ENCODE measurements around the gene N4BP3.
A peak's percentile ranks its signal among the peaks of the same experiment; 100 is the strongest.
"Not testable (repeated sequence)": the region's sequence is repeated elsewhere in the genome, so short reads cannot be mapped to it uniquely, and the experiment has no call there.

Gene N4BP3

GRCh38 chr5:178129296-178129695 lies 16.0 kb downstream of the N4BP3 start:
- Histone ChIP-seq H3K4me3 (ENCODE audit: low read length) (no peak overlapping the region), H2AFZ (ENCODE audit: low read length) (no peak overlapping the region), H3F3A (ENCODE audit: insufficient read depth, low read length) (no peaks in the 10 kb centered on the region), H3K9me3 (replicated peaks; ENCODE audit: insufficient read depth, low read length) (no peaks in the 10 kb centered on the region), H3K9me2 (replicated peaks; ENCODE audit: insufficient read depth, low read length) (no peaks in the 10 kb centered on the region), H3K27ac (ENCODE audit: low read length) (no peak overlapping the region), H4K20me1 (ENCODE audit: insufficient read depth, low read length) (no peaks in the 10 kb centered on the region), H3K36me3 (replicated peaks; ENCODE audit: insufficient read depth, low read length) (no peaks in the 10 kb centered on the region), H3K4me2 (ENCODE audit: low read depth, low read length) (no peak overlapping the region), H3K79me2 (ENCODE audit: low read length) (peaks cover 27% of the 10 kb centered on the region), H3K27me3 (replicated peaks; ENCODE audit: insufficient read depth, low read length) (no peaks in the 10 kb centered on the region), H3K4me1 (ENCODE audit: low read length) (no peaks in the 10 kb centered on the region), H3K9ac (ENCODE audit: low read length) (no peak overlapping the region)
- TF ChIP-seq EZH2phosphoT487 (IDR thresholded peaks at IDR 0.05; ENCODE audit: low read length) (no peak), EZH2 (optimal IDR thresholded peaks at IDR 0.05; ENCODE audit: low read depth, low read length) (no peak)
- TF ChIP-seq, protein P1, sequence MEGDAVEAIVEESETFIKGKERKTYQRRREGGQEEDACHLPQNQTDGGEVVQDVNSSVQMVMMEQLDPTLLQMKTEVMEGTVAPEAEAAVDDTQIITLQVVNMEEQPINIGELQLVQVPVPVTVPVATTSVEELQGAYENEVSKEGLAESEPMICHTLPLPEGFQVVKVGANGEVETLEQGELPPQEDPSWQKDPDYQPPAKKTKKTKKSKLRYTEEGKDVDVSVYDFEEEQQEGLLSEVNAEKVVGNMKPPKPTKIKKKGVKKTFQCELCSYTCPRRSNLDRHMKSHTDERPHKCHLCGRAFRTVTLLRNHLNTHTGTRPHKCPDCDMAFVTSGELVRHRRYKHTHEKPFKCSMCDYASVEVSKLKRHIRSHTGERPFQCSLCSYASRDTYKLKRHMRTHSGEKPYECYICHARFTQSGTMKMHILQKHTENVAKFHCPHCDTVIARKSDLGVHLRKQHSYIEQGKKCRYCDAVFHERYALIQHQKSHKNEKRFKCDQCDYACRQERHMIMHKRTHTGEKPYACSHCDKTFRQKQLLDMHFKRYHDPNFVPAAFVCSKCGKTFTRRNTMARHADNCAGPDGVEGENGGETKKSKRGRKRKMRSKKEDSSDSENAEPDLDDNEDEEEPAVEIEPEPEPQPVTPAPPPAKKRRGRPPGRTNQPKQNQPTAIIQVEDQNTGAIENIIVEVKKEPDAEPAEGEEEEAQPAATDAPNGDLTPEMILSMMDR (IDR thresholded peaks at IDR 0.05; ENCODE audit: low read length), result no peak
- DNase-seq, result no peak

DNA sequence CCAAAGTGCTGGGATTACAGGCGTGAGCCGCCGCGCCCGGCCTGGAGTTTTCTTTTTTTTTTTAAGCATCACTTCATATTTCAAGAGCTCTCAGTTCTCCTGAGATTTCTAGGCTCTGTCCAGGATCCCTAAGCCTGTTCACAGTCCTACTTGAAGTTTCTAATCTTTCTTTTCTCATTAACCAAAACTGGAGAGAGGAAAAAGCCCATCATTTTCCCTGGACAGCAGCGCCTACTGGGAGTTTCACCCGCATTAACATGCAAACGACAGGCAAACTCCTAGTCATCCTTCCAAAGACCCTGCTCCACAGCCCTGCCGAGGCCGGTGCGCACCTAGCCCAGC lies 16.9 kb downstream of the N4BP3 start:
- H3K27me3 ChIP-seq (replicated peaks; ENCODE audit: insufficient read depth, low read length); H3F3A ChIP-seq (ENCODE audit: insufficient read depth, low read length); H3K4me1 ChIP-seq (ENCODE audit: low read length); H3K36me3 ChIP-seq (replicated peaks; ENCODE audit: insufficient read depth, low read length); DNase-seq; H3K9me3 ChIP-seq (replicated peaks; ENCODE audit: insufficient read depth, low read length); H4K20me1 ChIP-seq (ENCODE audit: insufficient read depth, low read length); H3K9me2 ChIP-seq (replicated peaks; ENCODE audit: insufficient read depth, low read length): not testable (repeated sequence)
- peak overlapping the region; percentile 87 for H3K9ac ChIP-seq (ENCODE audit: low read length)
- peaks cover 32% of the 10 kb centered on the region for H3K79me2 ChIP-seq (ENCODE audit: low read length)
- peak overlapping the region; percentile 82 for H3K4me2 ChIP-seq (ENCODE audit: low read depth, low read length)
- H2AFZ ChIP-seq (ENCODE audit: low read length), result peak overlapping the region; percentile 90
- peak overlapping the region; percentile 75; the same call in 1 of the 2 replicates for H3K27ac ChIP-seq (ENCODE audit: low read length)
- H3K4me3 ChIP-seq (ENCODE audit: low read length), result peak overlapping the region; percentile 90

GRCh38 chr5:178130576-178131445 lies 17.5 kb downstream of the N4BP3 start, which contains the start of gene RMND5B:
Gene RMND5B (plus strand): TSS chr5:178131014. CDS start chr5:178138120, 7,106 bp downstream.
- Histone ChIP-seq H3K4me3 (ENCODE audit: low read length) (peak within 1 kb of the TSS; percentile 90), H2AFZ (ENCODE audit: low read length) (peak within 1 kb of the TSS; percentile 90), H3K27ac (ENCODE audit: low read length) (peak within 1 kb of the TSS; percentile 75; the same call in 1 of the 2 replicates), H3K4me1 (ENCODE audit: low read length) (no peaks in the 10 kb centered on the region), H3K9me2 (replicated peaks; ENCODE audit: insufficient read depth, low read length) (no peaks in the 10 kb centered on the region), H3K36me3 (replicated peaks; ENCODE audit: insufficient read depth, low read length) (no peaks in the 10 kb centered on the region), H4K20me1 (ENCODE audit: insufficient read depth, low read length) (no peaks in the 10 kb centered on the region), H3K4me2 (ENCODE audit: low read depth, low read length) (peak within 1 kb of the TSS; percentile 82), H3K27me3 (replicated peaks; ENCODE audit: insufficient read depth, low read length) (no peaks in the 10 kb centered on the region), H3F3A (ENCODE audit: insufficient read depth, low read length) (no peaks in the 10 kb centered on the region), H3K79me2 (ENCODE audit: low read length) (peaks cover 38% of the 10 kb centered on the region), H3K9me3 (replicated peaks; ENCODE audit: insufficient read depth, low read length) (no peaks in the 10 kb centered on the region), H3K9ac (ENCODE audit: low read length) (peak within 1 kb of the TSS; percentile 93)
- DNase-seq, result peak; percentile 91
- TF ChIP-seq, protein P1 (IDR thresholded peaks at IDR 0.05; ENCODE audit: low read length), result no peak
- TF ChIP-seq EZH2phosphoT487 (IDR thresholded peaks at IDR 0.05; ENCODE audit: low read length), result no peak

DNA sequence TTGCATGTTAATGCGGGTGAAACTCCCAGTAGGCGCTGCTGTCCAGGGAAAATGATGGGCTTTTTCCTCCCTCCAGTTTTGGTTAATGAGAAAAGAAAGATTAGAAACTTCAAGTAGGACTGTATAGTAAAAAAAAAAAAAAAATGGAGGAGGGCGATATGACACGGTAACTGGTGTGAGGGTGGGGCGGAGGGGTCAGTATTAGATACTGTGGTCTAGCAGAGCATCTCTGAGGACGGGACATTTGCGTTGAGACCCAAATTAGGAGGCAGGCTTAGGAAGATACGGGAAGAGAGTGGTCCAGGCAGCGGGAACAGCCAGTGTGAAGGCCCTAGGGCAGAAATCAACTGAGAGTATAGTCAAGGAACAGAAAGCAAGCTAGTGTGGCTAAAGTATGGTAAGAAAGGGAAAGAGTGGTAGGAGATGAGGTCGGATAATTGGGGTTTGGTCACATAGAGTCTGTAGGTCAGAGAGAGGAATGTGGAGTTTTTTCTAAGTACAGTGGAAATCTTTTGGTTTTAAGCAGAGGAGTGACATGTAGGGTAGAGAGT lies 18.2 kb downstream of the N4BP3 start:
- TF ChIP-seq EZH2 (optimal IDR thresholded peaks at IDR 0.05; ENCODE audit: low read depth, low read length) (no peak), EZH2phosphoT487 (IDR thresholded peaks at IDR 0.05; ENCODE audit: low read length) (no peak)
- TF ChIP-seq, protein P1 (IDR thresholded peaks at IDR 0.05; ENCODE audit: low read length), result no peak
- H3K4me3 ChIP-seq (ENCODE audit: low read length), result peak overlapping the region; percentile 90
- H3K4me2 ChIP-seq (ENCODE audit: low read depth, low read length), result peak overlapping the region; percentile 79
- no peaks in the 10 kb centered on the region for H3K4me1 ChIP-seq (ENCODE audit: low read length)
- H3F3A ChIP-seq (ENCODE audit: insufficient read depth, low read length), result no peaks in the 10 kb centered on the region
- H3K36me3 ChIP-seq (replicated peaks; ENCODE audit: insufficient read depth, low read length), result no peaks in the 10 kb centered on the region
- no peaks in the 10 kb centered on the region for H3K9me2 ChIP-seq (replicated peaks; ENCODE audit: insufficient read depth, low read length)
- no peaks in the 10 kb centered on the region for H3K27me3 ChIP-seq (replicated peaks; ENCODE audit: insufficient read depth, low read length)
- peak overlapping the region; percentile 93 for H3K9ac ChIP-seq (ENCODE audit: low read length)
- DNase-seq, result no peak
- H2AFZ ChIP-seq (ENCODE audit: low read length), result peak overlapping the region; percentile 72; the same call in 1 of the 2 replicates
- no peaks in the 10 kb centered on the region for H4K20me1 ChIP-seq (ENCODE audit: insufficient read depth, low read length)
- peaks cover 45% of the 10 kb centered on the region for H3K79me2 ChIP-seq (ENCODE audit: low read length)
- no peaks in the 10 kb centered on the region for H3K9me3 ChIP-seq (replicated peaks; ENCODE audit: insufficient read depth, low read length)
- peak overlapping the region; percentile 75; the same call in 1 of the 2 replicates for H3K27ac ChIP-seq (ENCODE audit: low read length)
